SH-SY5Y (cell line): ENCODE results near the gene OR10H1.

Source experiments
- GATA2 ChIP-seq: IDR thresholded peaks from 2 replicates; pipeline ENCODE4 v1.6.1; 2011; ENCODE audit warnings: mild to moderate bottlenecking, low read depth, low read length
- GATA3 ChIP-seq: IDR thresholded peaks from 2 replicates; pipeline ENCODE4 v1.6.1; 2011; ENCODE audit warnings: low read depth, mild to moderate bottlenecking, low read length, moderate library complexity

GRCh38 chr19:15831626-15832025 lies 16.2 kb upstream of the OR10H1 start:
- TF ChIP-seq GATA3, result no peak
- no peak for TF ChIP-seq GATA2
